ENCODE data around the gene ALG12.

ALG12 gene

GRCh38 chr22:49917974-49918910 lies at the start of gene ALG12, which contains the start of gene CRELD2:
ALG12 (minus strand) TSS chr22:49918438; CDS start chr22:49913765, 4,673 bp downstream.
CRELD2 (plus strand) TSS chr22:49918634; CDS start chr22:49918770, 136 bp downstream.
- peak; percentile 99 for DNase-seq

- peak; percentile 59 for DNase-seq
Measured at GRCh38 chr22:49967706-49968208, 49.5 kb upstream of the ALG12 start.

- DNase-seq, result peak; percentile 61
Measured at GRCh38 chr22:49966774-49967705, 48.8 kb upstream of the ALG12 start.

GRCh38 chr22:49966041-49966773 lies 48.0 kb upstream of the ALG12 start:
- no peak for DNase-seq

GRCh38 chr22:49965091-49966040 lies 47.1 kb upstream of the ALG12 start:
- DNase-seq, result peak; percentile 51

- no peak for DNase-seq
Measured at GRCh38 chr22:49964136-49965090, 46.2 kb upstream of the ALG12 start.

GRCh38 chr22:49963647-49964026 lies 45.4 kb upstream of the ALG12 start:
- DNase-seq, result no peak

GRCh38 chr22:49962751-49963646 lies 44.8 kb upstream of the ALG12 start:
- DNase-seq, result peak; percentile 48

- peak; percentile 95 for DNase-seq
Measured at GRCh38 chr22:49962012-49962750, 43.9 kb upstream of the ALG12 start.

- DNase-seq, result no peak
Measured at GRCh38 chr22:49961601-49962011, 43.4 kb upstream of the ALG12 start.

GRCh38 chr22:49961005-49961600 lies 42.9 kb upstream of the ALG12 start:
- DNase-seq, result peak; percentile 72

- DNase-seq, result peak; percentile 97
Measured at GRCh38 chr22:49960159-49961004, 42.1 kb upstream of the ALG12 start, which contains the start of gene PIM3. PIM3 (plus strand) TSS chr22:49960772; CDS start chr22:49960948, 176 bp downstream.

- no peak for DNase-seq
Measured at GRCh38 chr22:49959782-49960158, 41.5 kb upstream of the ALG12 start.

GRCh38 chr22:49958931-49959781 lies 40.9 kb upstream of the ALG12 start:
- no peak for DNase-seq

- DNase-seq, result no peak
Measured at GRCh38 chr22:49958366-49958921, 40.2 kb upstream of the ALG12 start.
